GM23338 (cell line): ENCODE measurements around the gene PTPN7. TPM values are rescaled to one million over a fixed set of nuclear protein-coding genes. Genes with fewer than 3 reads are reported as not detected.

Experiments used
- ATAC-seq: fragments of 200-7000 bp; cut with Tn5 transposase; 3 replicates; pipeline ENCODE4 v1.9.1; 2020
- DNase-seq: peaks from one replicate; pipeline ENCODE4 v3.0.0-alpha.2; 2015; ENCODE audit warnings: low spot score
- H2AFZ ChIP-seq: fragments of 200-600 bp; sonication (generic); 2 replicates; pipeline ENCODE4 v1.8.0; 2016; ENCODE audit warnings: antibody characterized with exemption, mild to moderate bottlenecking, moderate library complexity
- H3F3A ChIP-seq: fragments of 200-600 bp; sonication (generic); replicated peaks from 2 replicates; pipeline ENCODE4 v1.8.0; 2017; ENCODE audit warnings: antibody characterized with exemption, mixed run types, low read depth
- H3K27ac ChIP-seq: fragments of 200-600 bp; sonication (generic); 2 replicates; pipeline ENCODE4 v1.6.1; 2016; ENCODE audit warnings: low read depth
- H3K27me3 ChIP-seq: fragments of 200-600 bp; sonication (generic); 2 replicates; pipeline ENCODE4 v1.8.0; 2016; ENCODE audit warnings: mild to moderate bottlenecking, mixed run types, moderate library complexity; ENCODE audit not compliant: insufficient read depth
- H3K36me3 ChIP-seq: fragments of 200-600 bp; sonication (generic); 2 replicates; pipeline ENCODE4 v1.8.0; 2016; ENCODE audit warnings: mild to moderate bottlenecking; ENCODE audit not compliant: insufficient read depth
- H3K4me1 ChIP-seq: fragments of 200-600 bp; sonication (generic); 2 replicates; pipeline ENCODE4 v1.8.0; 2016; ENCODE audit warnings: mild to moderate bottlenecking, moderate library complexity; ENCODE audit not compliant: insufficient read depth
- H3K4me2 ChIP-seq: fragments of 200-600 bp; sonication (generic); 2 replicates; pipeline ENCODE4 v1.7.1; 2017; ENCODE audit warnings: mixed run types
- H3K4me3 ChIP-seq: fragments of 200-600 bp; sonication (generic); 2 replicates; pipeline ENCODE4 v1.6.1; 2016; ENCODE audit warnings: mixed run types
- H3K79me2 ChIP-seq: fragments of 200-600 bp; sonication (generic); replicated peaks from 2 replicates; pipeline ENCODE4 v1.8.0; 2017; ENCODE audit warnings: mild to moderate bottlenecking; ENCODE audit not compliant: insufficient read depth
- H3K9me2 ChIP-seq: fragments of 200-600 bp; sonication (generic); 2 replicates; pipeline ENCODE4 v1.8.0; 2017; ENCODE audit not compliant: insufficient read depth
- H4K20me1 ChIP-seq: fragments of 200-600 bp; sonication (generic); replicated peaks from 2 replicates; pipeline ENCODE4 v1.8.0; 2017; ENCODE audit warnings: mild to moderate bottlenecking; ENCODE audit not compliant: insufficient read depth
- H3K27ac Mint-ChIP-seq: 2 replicates; pipeline ENCODE4 v1.8.0; 2020; ENCODE audit warnings: inconsistent platforms, mild to moderate bottlenecking, moderate library complexity, mixed read lengths
- H3K27me3 Mint-ChIP-seq: 3 replicates; pipeline ENCODE4 v1.8.0; 2022; ENCODE audit warnings: low read depth, mild to moderate bottlenecking, moderate library complexity, mixed read lengths, inconsistent platforms; ENCODE audit not compliant: insufficient read depth, poor library complexity
- H3K36me3 Mint-ChIP-seq: 3 replicates; pipeline ENCODE4 v1.8.0; 2021; ENCODE audit warnings: low read depth, mild to moderate bottlenecking, inconsistent platforms, moderate library complexity, mixed read lengths
- H3K4me1 Mint-ChIP-seq: 3 replicates; pipeline ENCODE4 v1.8.0; 2020; ENCODE audit warnings: mild to moderate bottlenecking, inconsistent platforms, mixed read lengths
- H3K4me3 Mint-ChIP-seq: 3 replicates; pipeline ENCODE4 v1.8.0; 2021; ENCODE audit warnings: moderate library complexity, mild to moderate bottlenecking, inconsistent platforms, mixed read lengths
- H3K9me3 Mint-ChIP-seq: 3 replicates; pipeline ENCODE4 v1.8.0; 2020; ENCODE audit warnings: moderate library complexity, mild to moderate bottlenecking, inconsistent platforms, mixed read lengths
- CREB1 ChIP-seq: fragments of 250-450 bp; sonication (Bioruptor Pico); IDR thresholded peaks from 2 replicates; pipeline ENCODE4 v1.5.0; 2020; ENCODE audit warnings: low read depth, mild to moderate bottlenecking, moderate library complexity
- EZH2 ChIP-seq: fragments of 200-600 bp; sonication (generic); IDR thresholded peaks from one replicate; pipeline ENCODE4 v1.8.0; 2017; ENCODE audit warnings: antibody characterized with exemption, mild to moderate bottlenecking, low read depth; ENCODE audit not compliant: unreplicated experiment
- EZH2phosphoT487 ChIP-seq: fragments of 200-600 bp; sonication (generic); IDR thresholded peaks from one replicate; pipeline ENCODE4 v1.8.1; 2018; ENCODE audit warnings: antibody characterized with exemption; ENCODE audit not compliant: unreplicated experiment
- NANOG ChIP-seq: IDR thresholded peaks from 2 replicates; pipeline ENCODE4 v1.6.1; 2016; ENCODE audit warnings: antibody characterized with exemption, borderline replicate concordance
- POLR2AphosphoS5 ChIP-seq: IDR thresholded peaks from 2 replicates; pipeline ENCODE4 v1.6.1; 2016; ENCODE audit warnings: antibody characterized with exemption, low read depth
- REST ChIP-seq: IDR thresholded peaks from one replicate; pipeline ENCODE4 v1.6.1; 2018; ENCODE audit warnings: antibody characterized with exemption; ENCODE audit not compliant: unreplicated experiment
- STAT1 ChIP-seq: IDR thresholded peaks from one replicate; pipeline ENCODE4 v1.6.1; 2016; ENCODE audit warnings: antibody characterized with exemption; ENCODE audit not compliant: unreplicated experiment
- ZNF114 ChIP-seq: fragments of 250-450 bp; sonication (Bioruptor Pico); IDR thresholded peaks from 2 replicates; pipeline ENCODE4 v1.5.0; 2020; ENCODE audit warnings: mild to moderate bottlenecking, moderate library complexity
- ZNF331 ChIP-seq: fragments of 250-450 bp; sonication (Bioruptor Pico); IDR thresholded peaks from 2 replicates; pipeline ENCODE4 v1.5.0; 2020; ENCODE audit warnings: low read depth, mild to moderate bottlenecking, moderate library complexity
- polyA plus RNA-seq: library from polyadenylated mRNA; unstranded; fragments of >200 nt; fragmentation: Nextera tagmentation; extraction: Ambion mirVana; gene quantifications from 2 replicates; pipeline ENCODE4 v1.2.1, GENCODE V29; 2016
- total RNA-seq: library from RNA; depleted of rRNA; stranded (reverse); fragments of >200 nt; shearing (Covaris generic); gene quantifications from 2 replicates; pipeline ENCODE4 v1.2.3, GENCODE V29; 2014
- TF ChIP-seq, protein P1 (sequence below), 2 experiments: fragments of 200-600 bp in 1 of 2; sonication (generic) in 1 of 2; conservative IDR thresholded peaks; 2 replicates each; pipeline versions ENCODE4 v1.5.1 to v1.6.1; 2016 to 2017; ENCODE audit warnings: antibody characterized with exemption in 2 of 2, low read depth in 2 of 2, mild to moderate bottlenecking in 2 of 2, moderate library complexity in 1 of 2
- TF ChIP-seq, protein P2 (sequence below): IDR thresholded peaks from 2 replicates; pipeline ENCODE4 v1.6.1; 2016; ENCODE audit warnings: antibody characterized with exemption

The PTPN7 gene
- total and polyA plus RNA-seq, 2 experiments from 2014 or later, result not detected

DNA sequence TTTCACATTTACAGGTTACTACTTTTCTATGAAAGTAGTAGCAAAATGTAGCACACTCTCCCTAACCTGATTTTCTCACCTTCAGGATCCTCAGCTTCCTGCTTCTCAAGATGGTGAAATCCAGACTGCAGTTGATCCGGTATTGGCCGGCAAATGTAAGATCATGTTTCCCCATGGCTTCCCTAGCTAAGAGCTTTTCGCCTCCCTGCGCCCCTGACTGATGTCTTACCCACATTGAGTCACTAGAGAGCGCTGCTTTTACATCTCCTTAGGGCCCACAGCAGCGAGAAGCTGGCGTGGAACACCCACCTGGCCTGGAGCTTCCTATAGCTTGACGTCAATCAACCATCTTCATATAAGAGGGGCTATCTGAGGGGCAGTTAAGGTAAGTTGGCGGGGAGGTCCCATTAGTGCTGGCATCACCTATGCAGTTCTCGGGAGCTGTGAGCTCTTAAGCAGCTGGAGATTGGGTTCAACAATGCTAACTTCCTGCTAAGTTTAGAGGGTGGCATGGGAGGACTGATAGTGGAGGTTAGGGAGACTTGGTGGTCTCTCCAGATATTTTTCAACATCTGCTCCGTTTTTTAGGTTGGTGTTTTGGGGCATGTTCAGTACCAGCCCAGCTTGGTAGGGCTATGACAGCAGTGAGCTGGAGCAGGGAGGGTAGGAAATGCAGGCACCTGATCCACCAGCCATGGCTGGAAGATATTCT is 5.5 kb downstream of the PTPN7 start:
- Histone ChIP-seq H2AFZ (no peak overlapping the region), H3K4me3 (no peak overlapping the region), H4K20me1 (no peaks in the 10 kb centered on the region), H3K27ac (no peak overlapping the region), H3K36me3 (no peaks in the 10 kb centered on the region), H3K4me1 (peaks cover 3% of the 10 kb centered on the region; the same call in 1 of the 2 replicates), H3K27me3 (no peaks in the 10 kb centered on the region), H3K4me2 (no peak overlapping the region), H3F3A (0 out of 2 replicates have a peak, but pooled peaks cover 5% of the 10 kb centered on the region), H3K79me2 (no peaks in the 10 kb centered on the region), H3K9me2 (no peaks in the 10 kb centered on the region)
- Mint-ChIP-seq H3K4me3 (0 out of 3 replicates have a peak overlapping the region, but pooled peaks have one; percentile 23), H3K4me1 (peaks cover 23% of the 10 kb centered on the region), H3K9me3 (peaks cover 3% of the 10 kb centered on the region; the same call in 2 of the 3 replicates), H3K27ac (peak overlapping the region; percentile 83), H3K36me3 (no peaks in the 10 kb centered on the region), H3K27me3 (peaks cover 10% of the 10 kb centered on the region)
- DNase-seq, result peak; percentile 93
- TF ChIP-seq, protein P1, sequence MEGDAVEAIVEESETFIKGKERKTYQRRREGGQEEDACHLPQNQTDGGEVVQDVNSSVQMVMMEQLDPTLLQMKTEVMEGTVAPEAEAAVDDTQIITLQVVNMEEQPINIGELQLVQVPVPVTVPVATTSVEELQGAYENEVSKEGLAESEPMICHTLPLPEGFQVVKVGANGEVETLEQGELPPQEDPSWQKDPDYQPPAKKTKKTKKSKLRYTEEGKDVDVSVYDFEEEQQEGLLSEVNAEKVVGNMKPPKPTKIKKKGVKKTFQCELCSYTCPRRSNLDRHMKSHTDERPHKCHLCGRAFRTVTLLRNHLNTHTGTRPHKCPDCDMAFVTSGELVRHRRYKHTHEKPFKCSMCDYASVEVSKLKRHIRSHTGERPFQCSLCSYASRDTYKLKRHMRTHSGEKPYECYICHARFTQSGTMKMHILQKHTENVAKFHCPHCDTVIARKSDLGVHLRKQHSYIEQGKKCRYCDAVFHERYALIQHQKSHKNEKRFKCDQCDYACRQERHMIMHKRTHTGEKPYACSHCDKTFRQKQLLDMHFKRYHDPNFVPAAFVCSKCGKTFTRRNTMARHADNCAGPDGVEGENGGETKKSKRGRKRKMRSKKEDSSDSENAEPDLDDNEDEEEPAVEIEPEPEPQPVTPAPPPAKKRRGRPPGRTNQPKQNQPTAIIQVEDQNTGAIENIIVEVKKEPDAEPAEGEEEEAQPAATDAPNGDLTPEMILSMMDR (conservative IDR thresholded peaks at IDR 0.05; ENCODE audit: low read depth in 2 of 2), result peak; percentile 78 to 88
- TF ChIP-seq ZNF331 (CRISPR knock-in tag) (no peak), ZNF114 (no peak), POLR2AphosphoS5 (no peak), EZH2phosphoT487 (no peak)
- peak; percentile 83 for ATAC-seq

DNA sequence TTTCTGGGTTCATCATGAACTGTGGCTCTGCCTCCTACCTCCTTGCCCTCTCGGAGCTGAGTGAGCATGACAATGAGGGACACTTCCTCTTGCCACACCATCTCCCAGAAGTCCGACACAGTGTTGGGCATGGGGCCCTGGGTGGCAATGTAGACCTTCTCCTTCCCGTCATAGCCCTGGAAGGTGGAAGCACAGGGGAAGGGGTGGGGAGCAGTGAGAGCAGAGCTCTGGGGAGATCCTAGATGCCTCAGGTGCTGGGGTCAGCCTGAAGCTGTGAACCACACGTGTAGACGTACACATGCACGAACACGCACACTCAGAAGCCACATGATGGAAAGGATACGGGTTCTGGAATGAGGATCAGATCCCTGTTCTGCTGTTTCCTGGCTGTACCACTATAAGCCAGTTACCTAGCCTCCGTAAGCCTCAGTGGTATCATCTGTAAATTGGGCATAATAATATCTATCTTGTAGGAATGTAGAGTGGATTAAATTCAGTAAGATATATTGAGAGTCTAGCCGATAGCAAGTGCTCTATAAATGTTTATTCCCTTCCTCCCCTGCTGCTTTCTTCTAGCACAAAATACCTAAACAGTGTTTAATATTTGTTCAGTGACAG is 6.1 kb downstream of the PTPN7 start:
- no peaks in the 10 kb centered on the region; the same call in 1 of the 2 replicates for H3K4me1 ChIP-seq
- H3F3A ChIP-seq, result 0 out of 2 replicates have a peak, but pooled peaks cover 5% of the 10 kb centered on the region
- no peak overlapping the region for H3K27ac ChIP-seq
- DNase-seq (no peak), ATAC-seq (no peak)
- no peak overlapping the region for H3K4me2 ChIP-seq
- H3K9me2 ChIP-seq, result no peaks in the 10 kb centered on the region
- Mint-ChIP-seq H3K4me1 (peaks cover 18% of the 10 kb centered on the region), H3K36me3 (no peaks in the 10 kb centered on the region), H3K27me3 (peaks cover 7% of the 10 kb centered on the region), H3K27ac (peak overlapping the region; percentile 83), H3K9me3 (no peaks in the 10 kb centered on the region; the same call in 1 of the 3 replicates), H3K4me3 (0 out of 3 replicates have a peak overlapping the region, but pooled peaks have one; percentile 23)
- no peak overlapping the region for H3K4me3 ChIP-seq
- no peaks in the 10 kb centered on the region for H3K27me3 ChIP-seq
- H3K36me3 ChIP-seq, result no peaks in the 10 kb centered on the region
- H4K20me1 ChIP-seq, result no peaks in the 10 kb centered on the region
- no peaks in the 10 kb centered on the region for H3K79me2 ChIP-seq
- H2AFZ ChIP-seq, result no peak overlapping the region
- TF ChIP-seq CREB1 (CRISPR knock-in tag) (no peak), NANOG (no peak), EZH2 (no peak), POLR2AphosphoS5 (no peak), ZNF114 (no peak), REST (no peak), EZH2phosphoT487 (no peak), STAT1 (no peak)
- TF ChIP-seq, protein P2, sequence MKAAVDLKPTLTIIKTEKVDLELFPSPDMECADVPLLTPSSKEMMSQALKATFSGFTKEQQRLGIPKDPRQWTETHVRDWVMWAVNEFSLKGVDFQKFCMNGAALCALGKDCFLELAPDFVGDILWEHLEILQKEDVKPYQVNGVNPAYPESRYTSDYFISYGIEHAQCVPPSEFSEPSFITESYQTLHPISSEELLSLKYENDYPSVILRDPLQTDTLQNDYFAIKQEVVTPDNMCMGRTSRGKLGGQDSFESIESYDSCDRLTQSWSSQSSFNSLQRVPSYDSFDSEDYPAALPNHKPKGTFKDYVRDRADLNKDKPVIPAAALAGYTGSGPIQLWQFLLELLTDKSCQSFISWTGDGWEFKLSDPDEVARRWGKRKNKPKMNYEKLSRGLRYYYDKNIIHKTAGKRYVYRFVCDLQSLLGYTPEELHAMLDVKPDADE, result no peak
